Middle frontal gyrus (tissue), 1 donor: ENCODE measurements around the gene CNST.

Experiments used
- DNase-seq: peaks from one replicate; pipeline ENCODE4 v3.0.0-alpha.2; 2015; ENCODE audit warnings: low spot score; ENCODE audit errors: extremely low spot score

Gene CNST, protein sequence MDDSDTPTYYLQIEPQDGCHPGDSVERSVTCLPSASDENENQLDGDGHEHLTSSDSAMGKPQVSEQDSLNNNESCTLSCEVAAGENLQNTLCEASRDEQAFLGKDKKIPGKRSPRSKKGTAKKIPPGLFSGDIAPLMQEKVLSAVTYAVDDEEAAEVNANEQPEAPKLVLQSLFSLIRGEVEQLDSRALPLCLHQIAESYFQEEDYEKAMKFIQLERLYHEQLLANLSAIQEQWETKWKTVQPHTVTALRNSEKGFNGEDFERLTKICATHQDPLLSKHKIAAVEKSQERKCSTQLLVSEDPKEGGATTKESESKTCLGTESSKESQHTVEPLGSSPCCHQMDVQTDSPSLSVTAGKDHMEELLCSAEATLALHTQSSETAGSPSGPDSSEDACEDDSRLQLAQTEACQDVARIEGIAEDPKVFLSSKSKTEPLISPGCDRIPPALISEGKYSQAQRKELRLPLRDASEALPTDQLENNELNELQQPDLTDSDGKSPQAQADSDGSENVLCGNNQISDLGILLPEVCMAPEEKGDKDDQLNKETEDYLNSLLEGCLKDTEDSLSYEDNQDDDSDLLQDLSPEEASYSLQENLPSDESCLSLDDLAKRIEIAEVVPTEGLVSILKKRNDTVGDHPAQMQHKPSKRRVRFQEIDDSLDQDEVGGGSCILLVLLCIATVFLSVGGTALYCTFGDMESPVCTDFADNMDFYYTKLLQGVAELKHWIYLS

DNA sequence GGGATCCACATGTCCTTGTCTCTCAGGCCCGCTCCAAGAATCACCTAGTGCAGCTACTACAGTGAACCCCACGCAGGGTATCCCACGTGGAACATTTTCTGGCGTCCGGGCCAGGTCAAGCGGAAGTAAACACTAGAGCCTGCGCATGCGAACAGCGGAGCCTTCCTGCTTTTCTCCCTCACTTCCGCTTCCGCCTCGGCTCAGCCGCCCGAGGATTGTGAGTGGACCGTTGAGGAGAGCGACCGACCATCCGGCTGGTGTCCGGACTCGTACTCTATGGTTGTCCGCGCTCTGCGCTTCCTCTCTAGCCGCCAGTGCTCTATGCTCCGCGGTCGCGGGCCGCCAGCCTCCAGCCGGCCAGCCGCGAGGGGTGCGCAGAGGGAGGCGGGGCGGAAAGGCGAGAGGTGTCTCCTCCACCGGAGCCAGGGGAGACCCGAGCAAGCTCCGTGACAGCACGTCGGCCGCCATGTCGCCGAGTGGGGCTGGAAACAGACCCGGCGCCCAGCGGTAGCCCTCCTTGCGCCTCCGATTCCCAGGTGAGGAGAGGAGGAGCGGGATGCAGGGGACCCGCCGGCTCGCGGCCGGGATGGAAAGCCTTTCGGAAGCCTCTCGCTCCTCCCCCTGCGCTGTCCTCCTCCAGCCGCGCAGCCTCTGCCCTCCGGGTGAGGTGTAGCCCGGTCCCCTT lies at the start of gene CNST, which contains the start of gene TFB2M:
Gene CNST (plus strand): TSS at position 329 of the 685 bp plus-strand sequence. CDS start 25,107 bp downstream, outside the sequence.
Gene TFB2M (minus strand): TSS at position 134 of the 685 bp plus-strand sequence. CDS start 123 bp downstream, at position 11.
- DNase-seq: peak; percentile 99

DNA sequence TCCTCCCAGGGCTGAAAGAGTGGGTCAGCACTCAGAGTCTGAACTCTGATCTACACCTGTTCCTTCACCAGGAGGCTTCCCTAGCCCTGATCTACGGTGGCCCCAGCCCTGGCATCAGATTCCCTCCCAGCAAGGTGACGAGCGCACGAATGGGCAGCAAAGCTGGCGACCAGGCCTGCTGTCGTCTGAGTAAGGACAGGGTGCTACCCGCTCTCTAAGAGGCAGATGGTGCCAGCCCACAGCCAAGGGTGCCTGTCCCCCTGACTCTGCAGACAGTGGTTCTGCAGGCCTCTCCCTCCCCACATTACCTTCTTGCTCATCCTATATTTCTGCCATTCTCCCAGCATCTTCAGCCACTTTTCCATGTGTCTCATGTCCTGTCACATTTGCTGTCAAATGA lies 48.9 kb upstream of the CNST start:
- no peak for DNase-seq

DNA sequence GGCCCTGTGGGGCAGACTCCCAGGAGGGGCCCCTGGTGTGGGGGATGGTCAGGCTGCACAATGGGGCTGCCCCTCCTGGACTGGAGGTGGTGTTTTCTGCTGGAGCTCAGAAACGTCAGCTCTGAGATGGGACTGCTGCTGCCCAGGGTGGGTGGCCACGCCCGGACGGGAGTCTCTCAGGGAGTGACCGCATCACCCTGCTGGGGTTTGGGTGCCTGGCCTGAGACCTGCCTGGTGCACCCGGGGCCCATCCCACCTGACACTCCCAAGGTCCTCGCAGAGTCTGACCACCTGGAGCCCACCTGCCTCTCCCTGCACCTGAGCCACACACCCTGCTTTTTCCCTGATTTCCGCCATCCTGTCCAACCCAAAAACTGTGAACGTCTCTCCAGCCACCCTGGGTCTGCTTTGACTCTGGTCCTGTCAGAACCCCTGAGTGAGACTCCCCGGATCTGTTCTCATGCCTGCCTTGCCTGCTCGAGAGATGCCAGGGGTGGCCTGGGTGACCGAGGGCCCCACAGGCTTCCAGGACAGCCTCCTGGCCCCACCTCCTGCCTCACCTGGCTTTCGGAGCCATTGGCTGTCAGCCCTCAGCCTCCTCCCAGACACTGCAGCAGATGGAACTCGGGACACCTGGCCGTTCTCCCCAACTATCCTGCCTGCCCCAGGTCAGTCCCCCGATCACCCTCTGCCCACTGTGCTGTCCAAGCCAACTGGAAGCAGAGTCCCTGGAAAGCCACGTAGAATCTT lies 47.6 kb upstream of the CNST start:
- no peak for DNase-seq

DNA sequence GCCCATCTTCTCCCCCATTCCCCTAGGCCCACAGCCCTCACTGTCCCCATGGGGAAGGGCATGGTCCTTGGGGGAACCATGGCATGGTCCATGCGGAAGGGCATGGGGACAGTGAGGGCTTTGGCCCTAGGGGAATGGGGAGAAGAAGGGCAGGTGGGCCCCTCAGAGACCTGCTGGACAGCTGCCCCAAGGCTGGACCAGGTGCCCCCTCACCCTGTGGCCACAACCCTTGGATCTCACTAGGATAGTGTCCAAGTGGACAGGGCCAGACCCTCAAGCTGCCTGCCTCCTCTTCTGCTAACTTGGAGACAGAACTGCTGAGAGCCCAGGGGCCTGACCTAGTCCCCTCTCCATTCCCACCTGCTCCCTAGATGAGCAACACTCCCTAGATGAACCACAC lies 46.7 kb upstream of the CNST start:
- no peak for DNase-seq

DNA sequence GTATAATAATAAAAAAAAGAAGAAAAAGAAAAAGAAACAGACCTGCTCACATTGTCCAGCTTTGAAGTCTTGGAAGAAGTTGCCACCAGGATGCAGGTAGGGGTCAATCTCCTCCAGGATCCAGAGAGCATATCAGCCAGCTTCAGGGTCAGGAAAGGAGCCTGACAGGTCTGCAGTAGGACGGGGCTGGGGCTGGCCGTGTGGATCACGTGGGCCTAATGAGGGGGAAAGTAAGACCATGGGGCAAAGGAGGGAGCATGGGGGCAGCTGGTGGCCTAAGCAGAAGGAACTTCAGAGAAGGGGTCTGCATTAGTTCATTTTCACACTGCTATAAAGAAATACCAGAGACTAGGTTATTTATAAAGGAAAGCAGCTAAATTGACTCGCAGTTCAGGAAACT lies 39.9 kb upstream of the CNST start:
- no peak for DNase-seq

DNA sequence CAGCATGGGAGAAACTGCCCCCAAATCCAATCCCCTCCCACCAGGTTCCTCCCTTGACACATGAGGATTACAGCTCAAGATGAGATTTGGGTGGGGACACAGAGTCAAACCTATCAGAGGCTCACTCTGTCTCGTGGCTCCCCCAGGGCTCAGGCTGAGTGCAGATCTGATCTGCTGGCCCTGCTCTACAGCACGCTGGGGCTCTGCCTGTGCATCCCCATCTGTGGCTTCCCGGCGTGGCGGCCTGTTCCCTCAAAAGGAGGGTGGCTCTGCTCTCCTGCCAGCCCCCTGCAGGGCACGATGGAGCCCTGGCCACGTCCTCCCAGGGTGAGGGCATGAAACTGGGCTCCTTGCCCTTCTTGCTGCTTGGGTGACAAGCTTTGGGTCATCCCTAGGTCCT lies 39.3 kb upstream of the CNST start:
- DNase-seq: no peak

DNA sequence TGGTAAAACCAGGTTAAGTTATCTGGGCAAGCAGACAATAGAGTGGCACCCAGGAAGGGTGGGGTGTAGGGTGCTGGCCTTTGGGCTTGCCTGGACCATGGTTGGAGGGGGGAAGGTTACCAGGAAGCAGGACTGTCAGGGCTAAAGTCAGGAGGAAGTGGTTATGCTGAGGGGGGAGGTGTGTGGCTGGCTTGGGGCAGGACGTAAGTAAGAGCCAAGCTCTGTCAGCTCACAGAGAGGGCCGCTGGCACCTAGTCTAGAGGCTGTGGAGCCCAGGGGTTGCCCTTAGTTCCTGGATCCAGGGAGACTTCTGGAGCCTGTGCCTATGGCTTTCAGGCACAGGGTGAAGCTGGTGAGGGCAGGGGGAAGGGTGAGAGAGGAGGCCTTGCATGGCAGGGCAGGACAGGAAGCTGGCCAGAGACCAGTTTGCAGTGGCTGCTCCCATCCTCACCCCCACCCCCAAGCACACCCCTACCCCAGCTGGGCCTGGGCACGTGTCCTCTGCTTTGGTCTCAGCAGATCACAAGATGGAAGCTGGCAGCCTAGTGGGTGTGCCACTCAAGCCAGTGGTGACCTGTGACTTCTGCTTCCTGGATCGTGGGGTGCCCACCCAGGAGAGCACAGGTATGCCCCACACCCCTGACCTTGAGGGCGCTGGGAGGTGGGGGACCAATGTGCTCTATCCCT lies 38.7 kb upstream of the CNST start:
- DNase-seq: no peak

DNA sequence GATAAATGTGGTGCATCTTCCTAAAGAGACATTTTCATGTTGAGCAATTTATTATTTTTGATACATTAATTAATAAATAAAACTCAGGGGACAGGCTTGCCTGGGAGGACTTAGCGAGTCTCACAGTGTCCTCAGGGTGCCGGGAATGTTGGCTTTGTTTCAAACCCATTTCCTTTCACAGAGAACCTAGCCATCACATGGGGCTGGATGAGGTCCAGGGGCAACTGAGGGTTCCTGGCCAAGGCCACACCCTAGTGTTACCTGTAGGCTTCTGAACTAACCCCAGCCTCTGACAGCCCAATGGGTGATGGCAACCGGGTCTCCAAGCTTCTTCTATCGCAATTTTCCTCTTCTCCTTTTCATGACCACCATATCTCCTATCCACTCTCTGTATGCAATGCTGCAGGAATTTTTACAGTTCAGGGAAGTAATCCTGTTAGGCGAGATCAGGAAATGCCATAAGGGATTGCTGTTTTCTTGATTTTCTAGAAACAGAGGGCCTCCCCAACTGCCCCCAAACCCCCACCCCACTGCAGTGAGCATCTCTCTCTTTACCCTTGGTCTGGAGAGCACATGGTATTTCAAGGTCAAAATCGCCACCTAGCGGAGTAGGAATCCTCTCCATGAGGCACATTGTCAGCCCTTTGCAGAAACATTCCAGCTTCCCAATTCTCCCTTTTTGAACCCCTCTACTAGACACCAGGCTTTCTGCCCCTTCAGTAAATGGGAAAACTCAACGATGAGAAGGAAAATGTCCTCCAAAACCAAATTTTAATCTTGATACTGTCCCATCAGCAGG lies 37.1 kb upstream of the CNST start:
- DNase-seq: no peak

DNA sequence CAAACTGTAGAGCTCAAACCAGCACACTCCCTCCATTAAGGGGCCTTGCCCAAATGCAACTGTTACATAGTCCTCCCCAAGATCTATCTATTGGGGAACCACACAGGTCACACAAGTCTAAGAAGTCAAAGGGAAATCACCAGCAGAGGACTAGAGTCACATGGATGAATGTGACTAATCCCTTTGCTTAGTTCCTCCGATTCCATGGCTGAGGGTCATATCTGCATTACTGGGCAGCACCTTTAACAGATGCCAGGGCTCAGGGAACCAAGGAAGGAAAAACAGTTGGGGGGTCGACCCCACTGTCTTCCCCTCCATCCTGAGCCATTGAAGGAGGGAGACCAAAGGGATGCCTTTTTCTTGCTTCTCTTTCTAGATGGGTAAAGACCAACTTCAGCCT lies 35.8 kb upstream of the CNST start:
- DNase-seq: no peak

DNA sequence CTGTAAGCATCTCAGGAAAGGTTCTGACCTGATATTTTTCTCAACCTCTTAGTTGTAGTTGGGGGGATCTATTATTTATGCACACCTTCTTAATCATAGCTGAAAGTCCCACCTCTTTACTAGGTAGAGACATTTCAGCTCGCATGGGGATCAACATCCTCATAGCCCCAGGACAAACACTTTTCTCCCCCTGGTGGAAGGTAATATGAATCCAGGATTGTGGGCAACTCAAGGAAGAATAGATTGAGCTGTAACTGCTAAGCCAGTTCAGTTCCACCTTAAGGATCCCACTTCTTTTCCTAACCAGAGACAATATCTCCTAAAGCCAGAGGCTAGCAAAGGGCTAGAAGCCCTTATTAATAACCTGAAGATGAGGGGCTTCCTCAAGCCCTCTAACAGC lies 33.7 kb upstream of the CNST start:
- DNase-seq: no peak

DNA sequence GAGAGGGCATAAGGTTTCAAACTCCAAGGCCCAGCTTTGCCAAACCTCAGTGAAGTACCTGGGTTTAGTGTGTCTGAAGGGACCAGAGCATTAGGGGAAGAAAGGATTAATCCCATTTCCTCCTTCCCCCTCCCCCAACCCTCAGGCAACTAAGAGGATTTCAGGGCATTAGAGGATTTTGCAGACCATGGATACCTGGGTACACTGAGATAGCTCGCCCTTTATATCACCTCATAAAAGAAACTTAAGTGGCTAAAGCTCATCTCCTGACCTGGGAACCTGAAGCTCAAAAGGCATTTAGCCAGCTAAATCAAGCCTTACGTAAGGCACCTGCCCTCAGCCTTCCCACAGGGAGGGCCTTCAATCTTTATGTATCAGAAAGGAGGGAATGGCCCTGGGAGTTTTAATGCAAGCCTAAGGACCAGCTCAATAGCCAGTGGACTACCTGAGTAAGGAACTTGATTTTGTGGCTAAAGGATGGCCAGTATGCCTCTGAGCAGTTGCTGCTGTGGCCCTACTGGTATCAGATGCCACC lies 32.8 kb upstream of the CNST start:
- DNase-seq: no peak

DNA sequence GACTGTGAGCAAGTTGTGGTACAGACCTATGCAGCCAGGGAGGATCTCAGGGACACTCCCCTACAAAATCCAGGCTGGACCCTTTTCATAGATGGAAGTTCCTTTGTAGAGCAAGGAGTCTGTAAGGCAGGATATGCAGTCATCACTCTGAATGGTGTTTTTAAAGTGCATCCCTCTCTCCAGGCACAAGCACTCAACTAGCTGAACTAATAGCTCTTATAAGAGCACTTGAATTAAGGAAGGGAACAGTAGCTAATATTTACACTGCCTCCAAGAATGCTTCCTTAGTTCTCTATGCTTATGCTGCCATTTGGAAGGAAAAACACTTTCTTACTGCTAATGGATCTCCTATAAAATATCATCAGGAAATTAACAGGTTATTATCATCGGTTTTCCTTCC lies 32.1 kb upstream of the CNST start:
- DNase-seq: no peak

DNA sequence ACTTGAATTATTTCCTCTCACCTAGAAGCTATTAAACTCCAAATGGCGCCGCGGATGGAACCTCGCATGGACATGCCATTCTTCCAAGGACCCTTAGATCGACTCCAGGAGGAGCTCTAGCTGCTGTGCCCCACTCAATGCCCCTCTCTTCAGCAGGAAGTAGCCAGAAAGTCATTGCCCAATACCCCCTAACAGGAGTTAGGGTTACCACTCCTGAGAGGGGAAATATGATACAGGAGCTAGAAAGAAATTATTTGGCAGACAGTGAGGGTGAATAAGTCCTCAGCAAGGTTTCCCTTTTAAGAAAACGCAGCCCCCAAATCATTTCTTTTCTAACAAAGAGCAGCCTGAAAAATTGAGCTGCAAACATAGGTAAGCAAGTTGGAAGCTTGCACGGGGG lies 28.8 kb upstream of the CNST start:
- DNase-seq: no peak

DNA sequence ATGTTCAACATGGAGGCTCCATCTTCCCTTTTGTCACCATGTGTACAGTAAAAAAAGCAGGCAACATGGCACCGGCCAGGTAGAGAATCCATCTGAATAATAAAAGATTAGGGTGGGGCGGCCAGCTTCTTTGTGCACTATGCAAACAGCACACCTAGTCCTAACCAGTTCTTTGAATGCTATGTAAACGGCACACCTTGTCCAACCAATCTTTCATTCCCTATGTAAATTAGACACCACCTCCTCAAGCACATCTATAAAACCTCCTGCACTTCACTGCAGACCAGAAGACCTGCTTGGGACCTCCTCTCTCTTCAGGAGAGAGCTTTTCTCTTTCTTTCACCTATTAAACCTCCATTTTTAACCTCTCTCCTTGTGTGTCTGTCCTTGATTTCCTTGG lies 28.4 kb upstream of the CNST start:
- DNase-seq: no peak

DNA sequence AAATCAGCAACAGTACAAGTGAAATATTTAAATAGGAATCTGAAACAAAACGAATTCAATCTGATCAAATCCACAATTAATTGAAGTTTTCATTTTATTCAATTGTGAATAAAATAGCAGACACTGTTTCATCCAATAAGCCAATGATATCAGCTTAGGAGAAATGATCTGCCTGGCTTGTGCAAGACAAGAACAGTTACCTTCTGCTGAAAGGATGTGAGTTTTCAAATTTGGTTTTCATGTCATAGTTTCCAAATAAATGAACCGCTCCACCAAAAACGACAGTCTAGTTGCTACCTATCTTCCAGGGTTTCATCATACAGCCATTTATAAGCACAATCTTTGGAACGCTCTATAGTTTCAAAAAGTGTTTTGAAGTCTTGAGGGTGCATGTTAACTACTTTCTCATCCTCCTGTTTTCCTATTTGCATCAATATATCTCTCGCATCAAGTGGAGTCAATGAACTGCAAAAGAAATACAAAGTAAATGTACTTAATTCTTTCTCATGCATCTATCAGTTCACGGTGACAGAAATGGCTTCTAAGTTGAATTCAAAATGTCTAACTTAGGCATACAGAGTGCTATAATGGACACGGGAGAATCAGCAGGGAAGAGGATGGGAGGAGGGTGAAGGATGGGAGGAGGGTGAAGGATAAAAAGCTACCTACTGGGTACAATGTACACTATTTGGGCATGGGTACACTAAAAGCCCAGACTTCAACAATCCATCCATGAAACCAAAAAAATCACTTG lies 25.3 kb upstream of the CNST start:
- no peak for DNase-seq

DNA sequence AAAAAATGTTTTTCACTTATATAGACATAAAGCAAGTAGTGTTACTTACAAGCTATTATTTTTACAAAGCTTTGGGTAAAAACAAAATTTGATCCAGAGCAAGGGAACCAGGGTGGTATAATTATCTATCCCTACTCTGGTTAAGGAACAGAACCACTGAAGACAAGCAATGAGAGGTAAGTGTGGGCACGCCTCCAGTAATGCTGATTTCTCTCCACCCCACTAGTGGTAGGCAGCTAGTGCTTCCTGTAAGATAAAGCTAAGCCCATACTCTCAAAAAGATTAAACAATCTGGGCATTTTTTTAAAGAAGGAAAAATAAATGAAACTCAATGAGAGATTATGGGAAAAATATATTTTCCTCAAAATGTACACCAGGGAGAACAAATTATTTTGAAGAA lies 22.3 kb upstream of the CNST start:
- DNase-seq: no peak

DNA sequence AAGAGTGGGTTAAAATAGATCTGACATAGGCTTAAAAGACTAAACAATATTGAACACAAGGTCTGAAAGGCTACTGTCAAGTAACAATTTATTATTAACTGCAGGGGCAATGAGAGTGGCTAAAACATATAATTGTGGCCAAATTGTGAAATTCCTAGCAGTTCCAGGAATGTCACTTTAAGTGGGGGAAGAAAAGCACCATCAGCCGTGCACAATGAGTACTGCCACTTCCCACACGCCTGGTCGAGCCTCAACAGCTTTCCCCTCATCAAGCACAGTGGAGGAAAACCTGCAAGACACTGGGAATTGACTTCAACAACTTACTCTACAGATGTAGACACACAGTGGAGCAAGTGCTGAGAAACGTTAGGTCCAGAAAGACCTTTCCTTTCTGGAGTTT lies 16.6 kb upstream of the CNST start:
- no peak for DNase-seq

DNA sequence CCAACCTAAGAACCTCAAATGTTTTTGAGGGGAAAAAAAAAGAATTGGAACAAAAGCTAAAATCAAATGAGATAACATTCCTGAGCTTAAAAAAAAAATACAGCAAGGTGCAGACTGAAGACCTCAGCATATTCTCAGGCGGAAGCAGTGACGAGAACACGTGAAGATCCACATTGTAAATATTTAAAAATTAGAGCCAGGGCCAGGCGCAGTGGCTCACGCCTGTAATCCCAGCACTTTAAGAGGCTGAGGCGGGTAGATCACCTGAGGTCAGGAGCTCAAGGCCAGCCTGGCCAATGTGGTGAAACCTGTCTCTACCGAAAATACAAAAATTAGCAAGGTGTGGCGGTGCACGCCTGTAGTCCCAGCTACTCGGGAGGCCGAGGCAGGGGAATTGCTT lies 15.9 kb upstream of the CNST start:
- DNase-seq: no peak

DNA sequence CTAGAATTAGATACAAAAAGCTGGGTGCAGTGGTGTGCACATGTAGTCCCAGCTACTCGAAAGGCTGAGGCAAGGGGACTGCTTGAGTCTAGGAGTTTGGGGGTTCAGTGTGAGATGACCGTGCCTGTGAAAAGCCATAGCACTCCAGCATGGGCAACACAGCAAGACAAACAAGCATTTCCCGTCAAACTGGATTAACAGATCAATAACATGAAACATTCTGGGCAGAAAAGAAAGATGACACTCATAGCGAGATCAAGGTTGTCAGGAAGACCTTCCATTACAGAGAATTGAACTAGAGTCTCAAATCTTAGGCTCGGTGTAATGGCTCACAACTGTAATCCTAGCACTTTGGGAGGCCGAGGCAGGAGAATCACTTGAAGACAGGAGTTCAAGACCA lies 14.1 kb upstream of the CNST start:
- no peak for DNase-seq
